SU-DHL-6 (cell line): ENCODE results near the gene PIEZO1.

ENCODE experiments used
- H2AFZ ChIP-seq: fragments of 200-600 bp; sonication (generic); 2 replicates; pipeline ENCODE4 v1.6.1; 2014; ENCODE audit warnings: low read depth, mild to moderate bottlenecking, moderate library complexity, mixed read lengths, antibody characterized with exemption, low read length; ENCODE audit not compliant: severe bottlenecking
- H3F3A ChIP-seq: fragments of 200-600 bp; shearing (Covaris generic); 2 replicates; pipeline ENCODE4 v1.6.0; 2016; ENCODE audit warnings: antibody characterized with exemption, mild to moderate bottlenecking; ENCODE audit not compliant: insufficient read depth
- H3K27ac ChIP-seq: fragments of 200-600 bp; sonication (generic); 2 replicates; pipeline ENCODE4 v1.5.1; 2016; ENCODE audit warnings: low read depth, mild to moderate bottlenecking, low read length, moderate library complexity, mixed read lengths
- H3K27me3 ChIP-seq: fragments of 200-600 bp; sonication (generic), shearing (Covaris generic); 2 replicates; pipeline ENCODE4 v1.6.0; 2014; ENCODE audit warnings: mild to moderate bottlenecking, low read length
- H3K36me3 ChIP-seq: fragments of 200-600 bp; sonication (generic); 2 replicates; pipeline ENCODE4 v1.6.1; 2014; ENCODE audit warnings: mild to moderate bottlenecking, low read length, mixed read lengths
- H3K4me2 ChIP-seq: fragments of 300-600, 200-600 bp; shearing (Covaris generic), sonication (generic); 2 replicates; pipeline ENCODE4 v1.6.0; 2014; ENCODE audit warnings: low read length, low read depth, mild to moderate bottlenecking; ENCODE audit not compliant: poor library complexity, severe bottlenecking
- H3K4me3 ChIP-seq: fragments of 200-600 bp; sonication (generic); 2 replicates; pipeline ENCODE4 v1.5.1; 2014; ENCODE audit warnings: antibody characterized with exemption, low read length, mild to moderate bottlenecking, mixed read lengths; ENCODE audit not compliant: insufficient read depth, poor library complexity, severe bottlenecking
- H3K79me2 ChIP-seq: fragments of 200-600 bp; sonication (generic); 2 replicates; pipeline ENCODE4 v1.6.1; 2014; ENCODE audit warnings: mild to moderate bottlenecking, low read length, moderate library complexity; ENCODE audit not compliant: insufficient read depth
- H3K9ac ChIP-seq: fragments of 200-600 bp; sonication (generic); 2 replicates; pipeline ENCODE4 v1.7.0; 2014; ENCODE audit warnings: mild to moderate bottlenecking, low read length
- H3K9me2 ChIP-seq: fragments of 200-600 bp; sonication (generic); replicated peaks from 2 replicates; pipeline ENCODE4 v1.6.1; 2014; ENCODE audit warnings: low read length; ENCODE audit not compliant: insufficient read depth
- H3K9me3 ChIP-seq: fragments of 200-600 bp; sonication (generic); 2 replicates; pipeline ENCODE4 v1.6.1; 2014; ENCODE audit warnings: low read length, mixed read lengths; ENCODE audit not compliant: insufficient read depth
- H4K20me1 ChIP-seq: fragments of 200-600 bp; sonication (generic); 2 replicates; pipeline ENCODE4 v1.6.1; 2014; ENCODE audit warnings: low read depth, mild to moderate bottlenecking, antibody characterized with exemption, low read length, moderate library complexity, mixed read lengths
- EZH2phosphoT487 ChIP-seq: fragments of 200-600 bp; sonication (generic), shearing (Covaris generic); conservative IDR thresholded peaks from 2 replicates; pipeline ENCODE4 v1.6.1; 2018; ENCODE audit warnings: mild to moderate bottlenecking, antibody characterized with exemption, low read length, moderate library complexity, mixed read lengths
- TF ChIP-seq, protein P1 (sequence below): fragments of 200-600 bp; sonication (generic); IDR thresholded peaks from one replicate; pipeline ENCODE4 v1.5.1; 2017; ENCODE audit warnings: antibody characterized with exemption, mild to moderate bottlenecking, low read length, moderate library complexity; ENCODE audit not compliant: insufficient read depth, poor library complexity, severe bottlenecking

PIEZO1 gene

DNA sequence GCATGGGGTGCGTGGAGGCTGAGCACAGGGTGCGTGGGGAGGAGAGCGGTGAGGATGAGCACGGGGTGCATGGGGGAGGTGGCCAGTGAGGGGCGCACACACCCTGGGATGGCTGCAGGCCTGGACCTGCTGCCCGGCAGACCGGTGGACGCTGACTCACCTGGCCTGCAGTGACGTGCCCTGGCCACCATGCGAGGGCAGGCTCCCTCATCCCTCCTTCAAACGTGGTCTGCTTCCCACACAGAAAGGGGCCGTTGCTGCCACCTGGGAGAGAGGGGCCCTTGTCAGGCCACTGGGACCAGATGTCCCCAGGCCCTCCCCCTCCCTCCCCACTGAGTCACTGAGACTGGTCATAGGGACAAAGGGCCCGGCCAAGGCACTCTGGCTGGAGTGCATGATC lies 46.8 kb upstream of the PIEZO1 start:
- Histone ChIP-seq H3K4me2 (no peak overlapping the region), H3K9ac (no peak overlapping the region), H3K36me3 (no peaks in the 10 kb centered on the region), H4K20me1 (no peaks in the 10 kb centered on the region), H3K9me2 (no peaks in the 10 kb centered on the region), H3F3A (no peaks in the 10 kb centered on the region), H3K79me2 (no peaks in the 10 kb centered on the region), H3K27ac (no peak overlapping the region), H3K27me3 (no peaks in the 10 kb centered on the region), H2AFZ (no peak overlapping the region), H3K4me3 (no peak overlapping the region), H3K9me3 (no peaks in the 10 kb centered on the region)
- TF ChIP-seq, protein P1, sequence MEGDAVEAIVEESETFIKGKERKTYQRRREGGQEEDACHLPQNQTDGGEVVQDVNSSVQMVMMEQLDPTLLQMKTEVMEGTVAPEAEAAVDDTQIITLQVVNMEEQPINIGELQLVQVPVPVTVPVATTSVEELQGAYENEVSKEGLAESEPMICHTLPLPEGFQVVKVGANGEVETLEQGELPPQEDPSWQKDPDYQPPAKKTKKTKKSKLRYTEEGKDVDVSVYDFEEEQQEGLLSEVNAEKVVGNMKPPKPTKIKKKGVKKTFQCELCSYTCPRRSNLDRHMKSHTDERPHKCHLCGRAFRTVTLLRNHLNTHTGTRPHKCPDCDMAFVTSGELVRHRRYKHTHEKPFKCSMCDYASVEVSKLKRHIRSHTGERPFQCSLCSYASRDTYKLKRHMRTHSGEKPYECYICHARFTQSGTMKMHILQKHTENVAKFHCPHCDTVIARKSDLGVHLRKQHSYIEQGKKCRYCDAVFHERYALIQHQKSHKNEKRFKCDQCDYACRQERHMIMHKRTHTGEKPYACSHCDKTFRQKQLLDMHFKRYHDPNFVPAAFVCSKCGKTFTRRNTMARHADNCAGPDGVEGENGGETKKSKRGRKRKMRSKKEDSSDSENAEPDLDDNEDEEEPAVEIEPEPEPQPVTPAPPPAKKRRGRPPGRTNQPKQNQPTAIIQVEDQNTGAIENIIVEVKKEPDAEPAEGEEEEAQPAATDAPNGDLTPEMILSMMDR, result no peak
- no peak for TF ChIP-seq EZH2phosphoT487

DNA sequence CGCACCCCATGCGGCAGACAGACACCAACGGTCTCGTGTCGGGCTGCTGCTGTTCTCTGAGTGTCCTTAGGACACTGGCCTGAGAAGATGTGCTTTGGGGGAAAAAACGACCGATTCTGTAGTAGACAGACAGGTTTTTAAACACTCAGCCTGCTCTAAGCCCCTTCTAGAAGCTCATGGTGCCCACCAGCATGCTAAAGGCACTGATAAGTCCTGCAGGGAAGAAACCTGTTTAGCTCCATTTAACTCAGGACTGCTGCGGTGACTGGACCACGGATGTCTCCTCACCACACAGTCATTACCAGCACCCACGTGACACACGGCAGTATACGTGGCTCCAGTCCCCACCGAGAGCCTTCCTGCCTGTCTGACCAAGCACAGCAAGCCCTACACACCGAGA lies 45.8 kb upstream of the PIEZO1 start:
- Histone ChIP-seq H2AFZ (no peak overlapping the region), H3K4me3 (no peak overlapping the region), H3K27me3 (no peaks in the 10 kb centered on the region), H3K79me2 (no peaks in the 10 kb centered on the region), H3K9ac (no peak overlapping the region), H3K27ac (no peak overlapping the region), H3K9me2 (no peaks in the 10 kb centered on the region), H3F3A (no peaks in the 10 kb centered on the region), H3K4me2 (no peak overlapping the region), H4K20me1 (no peaks in the 10 kb centered on the region), H3K36me3 (no peaks in the 10 kb centered on the region), H3K9me3 (no peaks in the 10 kb centered on the region)
- no peak for TF ChIP-seq EZH2phosphoT487
- TF ChIP-seq, protein P1, result no peak

DNA sequence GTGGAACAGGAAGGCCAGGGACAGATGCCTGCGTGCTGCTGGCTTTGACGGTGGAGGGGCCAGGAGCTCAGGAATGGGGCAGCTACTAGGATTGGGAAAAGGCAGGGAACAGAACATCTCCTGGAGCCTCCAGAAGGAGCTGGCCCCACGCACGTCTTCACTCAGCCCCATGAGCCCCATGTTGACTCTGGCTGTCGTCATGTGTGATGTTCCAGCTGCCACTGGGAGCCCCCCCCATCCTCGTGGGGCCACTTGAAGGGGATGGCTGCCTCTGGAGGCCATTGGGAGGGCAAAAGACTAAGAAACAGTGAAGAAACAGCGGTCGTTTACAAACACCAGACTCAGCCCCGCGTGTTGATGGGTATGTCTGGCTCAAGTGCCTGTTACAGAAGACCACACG lies 45.2 kb upstream of the PIEZO1 start:
- Histone ChIP-seq H4K20me1 (no peaks in the 10 kb centered on the region), H3K79me2 (no peaks in the 10 kb centered on the region), H3K9me2 (no peaks in the 10 kb centered on the region), H3K9ac (no peak overlapping the region), H2AFZ (no peak overlapping the region), H3K36me3 (no peaks in the 10 kb centered on the region), H3K27ac (no peak overlapping the region), H3F3A (no peaks in the 10 kb centered on the region), H3K27me3 (no peaks in the 10 kb centered on the region), H3K4me2 (no peak overlapping the region), H3K9me3 (no peaks in the 10 kb centered on the region), H3K4me3 (no peak overlapping the region)
- TF ChIP-seq, protein P1, result no peak

DNA sequence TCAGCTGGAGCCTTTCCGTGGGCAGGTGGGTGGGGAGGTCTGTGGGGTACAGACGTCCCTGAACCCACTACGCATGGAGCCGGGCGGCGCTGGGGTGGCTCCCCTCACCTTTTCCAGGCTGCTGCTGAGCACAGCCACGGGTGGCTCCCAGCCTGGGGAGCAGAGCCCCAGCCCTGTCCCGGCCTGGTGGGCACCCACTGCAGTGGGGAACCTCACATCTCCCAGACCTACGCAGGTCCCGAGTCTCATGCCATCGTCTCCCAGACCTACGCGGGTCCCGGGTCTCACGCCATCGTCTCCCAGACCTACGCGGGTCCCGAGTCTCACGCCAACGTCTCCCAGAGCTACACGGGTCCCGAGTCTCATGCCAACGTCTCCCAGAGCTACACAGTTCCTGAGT lies 43.7 kb upstream of the PIEZO1 start:
- Histone ChIP-seq H3K9ac (no peak overlapping the region), H4K20me1 (no peaks in the 10 kb centered on the region), H3K27ac (no peak overlapping the region), H3K36me3 (no peaks in the 10 kb centered on the region), H3F3A (no peaks in the 10 kb centered on the region), H3K27me3 (no peaks in the 10 kb centered on the region), H3K9me2 (no peaks in the 10 kb centered on the region), H2AFZ (no peak overlapping the region), H3K4me2 (no peak overlapping the region), H3K4me3 (no peak overlapping the region), H3K9me3 (no peaks in the 10 kb centered on the region), H3K79me2 (no peaks in the 10 kb centered on the region)
- TF ChIP-seq, protein P1, result no peak
- no peak for TF ChIP-seq EZH2phosphoT487
